ENCODE data around the gene DPYD.

DNA sequence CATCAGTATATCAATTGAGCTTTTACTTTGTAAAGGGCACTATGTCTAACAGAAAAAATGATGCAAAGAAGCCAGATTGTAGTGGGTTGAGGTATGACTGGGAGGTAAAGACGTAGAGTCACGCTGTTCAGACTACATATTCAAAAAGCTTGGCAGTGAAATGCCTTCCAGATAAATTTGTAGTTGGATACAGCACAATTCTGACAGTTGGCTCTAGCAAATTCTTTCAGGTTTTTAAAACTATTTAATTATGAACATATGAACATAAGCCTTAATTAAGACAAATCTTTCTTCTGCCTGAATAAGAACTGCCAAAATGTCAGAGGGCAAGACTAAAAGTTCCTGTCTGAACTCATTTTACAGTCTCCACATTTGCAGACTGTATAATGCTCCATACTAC, 118.8 kb downstream of the DPYD start:
- TF ChIP-seq, protein P1, sequence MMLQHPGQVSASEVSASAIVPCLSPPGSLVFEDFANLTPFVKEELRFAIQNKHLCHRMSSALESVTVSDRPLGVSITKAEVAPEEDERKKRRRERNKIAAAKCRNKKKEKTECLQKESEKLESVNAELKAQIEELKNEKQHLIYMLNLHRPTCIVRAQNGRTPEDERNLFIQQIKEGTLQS (IDR thresholded peaks at IDR 0.05; ENCODE audit: borderline replicate concordance, extremely low read depth, low read depth, low read length): no peak
- TF ChIP-seq SMC3 (IDR thresholded peaks at IDR 0.05; ENCODE audit: borderline replicate concordance, low read length): no peak
- no peak for TF ChIP-seq CTCF (IDR thresholded peaks at IDR 0.05 in 2 of 3, conservative IDR thresholded peaks at IDR 0.05 in 1 of 3; ENCODE audit: control insufficient read depth in 2 of 3, extremely low read depth in 1 of 3, insufficient read depth in 1 of 3, low read depth in 3 of 3, low read length in 3 of 3)
- TF ChIP-seq MAX (IDR thresholded peaks at IDR 0.05; ENCODE audit: low read depth, low read length): no peak
- TF ChIP-seq TCF7 (IDR thresholded peaks at IDR 0.05; ENCODE audit: borderline replicate concordance): no peak
- no peak for TF ChIP-seq NR2F1 (conservative IDR thresholded peaks at IDR 0.05)
- no peak for TF ChIP-seq EZH2 (IDR thresholded peaks at IDR 0.05; ENCODE audit: borderline replicate concordance, control insufficient read depth, low read depth, low read length)

All from GM12878 (cell line).